Upper lobe of left lung (tissue), 6 donors: ENCODE measurements around the gene FKBP5. TPM values are rescaled to one million over a fixed set of nuclear protein-coding genes. Genes with fewer than 3 reads are reported as not detected.

ENCODE experiments used
- ATAC-seq, 2 donors: fragments of 200-7000 bp; cut with Tn5 transposase; one replicate each; pipeline ENCODE4 v1.9.1; 2022; ENCODE audit warnings: mild to moderate bottlenecking in 2 of 2, moderate library complexity in 2 of 2; ENCODE audit not compliant: low FRiP score in 2 of 2
- DNase-seq, 2 donors: peaks; one replicate each; pipeline ENCODE4 v3.0.0-alpha.2; 2019 to 2020
- H3K27ac ChIP-seq, 4 donors: fragments of 200-600 bp; sonication (generic); one replicate each; pipeline ENCODE4 v1.5.1; 2016 to 2019
- H3K27me3 ChIP-seq, 4 donors: fragments of 200-600 bp; sonication (generic); one replicate each; pipeline ENCODE4 v1.5.1; 2017 to 2019
- H3K36me3 ChIP-seq, 4 donors: fragments of 200-600 bp; sonication (generic); one replicate each; pipeline ENCODE4 v1.5.1; 2016 to 2019
- H3K4me1 ChIP-seq, 4 donors: fragments of 200-600 bp; sonication (generic); one replicate each; pipeline ENCODE4 v1.5.1; 2018 to 2019
- H3K4me3 ChIP-seq, 4 donors: fragments of 200-600 bp; sonication (generic); one replicate each; pipeline ENCODE4 v1.5.1; 2017 to 2019; ENCODE audit warnings: mild to moderate bottlenecking in 2 of 4, moderate library complexity in 1 of 4
- H3K9me3 ChIP-seq, 4 donors: fragments of 200-600 bp; sonication (generic); one replicate each; pipeline ENCODE4 v1.5.1; 2018 to 2019
- CTCF ChIP-seq, 6 experiments: fragments of 450-650 bp in 4 of 6; fragments of 200-600 bp in 2 of 6; sonication (generic) in 2 of 6; IDR thresholded peaks; one replicate each; pipeline ENCODE4 v1.5.1; 2016 to 2019; ENCODE audit warnings: antibody characterized with exemption in 6 of 6
- EP300 ChIP-seq, 4 donors: sonication (generic); formaldehyde crosslinking; IDR thresholded peaks; one replicate each; pipeline ENCODE4 v1.5.1; 2017; ENCODE audit warnings: antibody characterized with exemption in 4 of 4, control low read depth in 2 of 4
- POLR2A ChIP-seq, 4 donors: fragments of 450-650 bp; IDR thresholded peaks; one replicate each; pipeline ENCODE4 v1.5.1; 2016 to 2017; ENCODE audit warnings: antibody characterized with exemption in 4 of 4, mild to moderate bottlenecking in 2 of 4
- POLR2AphosphoS5 ChIP-seq, 2 donors: sonication (generic); formaldehyde crosslinking; IDR thresholded peaks; one replicate each; pipeline ENCODE4 v1.5.1; 2017; ENCODE audit warnings: antibody characterized with exemption in 2 of 2
- WGBS, 2 donors: methylation state at CpG; one replicate each; pipeline ENCODE4 v1.1.5; 2017 to 2018; 5-methylcytosine and 5-hydroxymethylcytosine counted together
- small RNA-seq, 4 donors: library from RNA; depleted of rRNA; stranded (forward); fragments of <200 nt; gene quantifications; one replicate each; pipeline ENCODE3, GENCODE V24; 2016
- total RNA-seq, 6 donors: library from RNA; depleted of rRNA in 4 of 6; stranded (reverse); fragments of >200 nt in 4 of 6; gene quantifications; one replicate each; pipeline versions ENCODE4 v1.1.0 to v1.2.1, GENCODE V29; 2016 to 2021
- donor health status: DM: no; HTN: no; CAD: no; lungs with moderate emphysema.
- donor health status: DM: no; HTN: yes; CAD: no; lungs with severe emphysema.

FKBP5 gene
- total RNA-seq, 6 donors from 2014 or later, result 112 to 203 (median 143) TPM

DNA sequence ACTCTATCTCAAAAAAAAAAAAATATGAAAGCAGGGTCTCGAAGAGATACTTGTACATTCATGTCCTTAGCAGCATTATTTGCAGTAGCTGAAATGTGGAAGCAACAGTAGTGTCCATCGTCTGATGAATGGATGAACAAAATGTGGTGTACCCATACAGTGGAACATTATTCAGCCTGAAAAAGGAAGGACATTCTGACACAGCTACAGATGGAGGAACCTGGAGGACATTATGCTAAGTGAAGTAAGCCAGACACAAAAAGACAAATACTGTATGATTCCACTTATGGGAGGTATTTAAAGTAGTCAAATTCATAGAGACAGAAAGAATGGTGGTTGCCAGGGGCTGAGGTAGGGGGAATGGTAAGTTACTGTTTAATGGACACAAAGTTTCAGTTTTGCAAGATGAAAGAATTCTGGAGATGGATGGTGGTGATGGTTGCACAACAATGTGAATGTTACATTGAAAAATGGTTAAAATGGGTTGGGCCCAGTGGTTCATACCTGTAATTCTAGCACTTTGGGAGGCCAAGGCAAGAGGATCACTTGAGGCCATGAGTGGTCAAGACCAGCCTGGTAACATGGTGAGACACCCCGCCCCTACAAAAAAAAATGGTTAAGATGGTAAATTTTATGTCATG is 164.2 kb downstream of the FKBP5 start:
- H3K9me3 ChIP-seq, result no peaks in the 10 kb centered on the region
- no peak overlapping the region for H3K4me3 ChIP-seq
- ATAC-seq, result no peak
- no peak for DNase-seq
- TF ChIP-seq EP300 (IDR thresholded peaks at IDR 0.05), result no peak
- no peak for TF ChIP-seq CTCF (IDR thresholded peaks at IDR 0.05)
- no peak for TF ChIP-seq POLR2AphosphoS5 (IDR thresholded peaks at IDR 0.05)
- TF ChIP-seq POLR2A (IDR thresholded peaks at IDR 0.05), result no peak
- WGBS, 2 donors, result 82 to 94% methylated on average over 3 of the region's 3 CpGs
- H3K4me1 ChIP-seq, result peaks cover 0 to 12% (median 9%) of the 10 kb centered on the region in 4 donors
- no peak overlapping the region for H3K27ac ChIP-seq
- H3K36me3 ChIP-seq, result no peaks in the 10 kb centered on the region
- H3K27me3 ChIP-seq, result no peaks in the 10 kb centered on the region

Small RNA genes lying within 50 kb of the gene (small RNA-seq; reads per million reads assigned to genes)
- 0 to 0.55 (median 0) reads per million in 4 donors for gene MIR5690
- gene RF00561, result 0 reads per million in 4 donors

Other genes with a start within 250 kb of the FKBP5 start
- gene FANCE, start 236.6 kb downstream of the FKBP5 start, total RNA-seq, result 10 to 100 TPM in 3 of 6 donors, 1 to 10 TPM in 3; 6.1 to 13.3 (median 9.3) TPM
- gene RPL10A, start 220.5 kb downstream of the FKBP5 start, total RNA-seq, result 1,000 to 10,000 TPM in 2 of 6 donors, 100 to 1,000 TPM in 4; 474 to 1,092 (median 918) TPM
- gene TEAD3, start 191.8 kb downstream of the FKBP5 start, total RNA-seq, result 10 to 100 TPM; 19.0 to 28.2 (median 21.2) TPM
- not detected for gene TULP1, start 176.0 kb downstream of the FKBP5 start, total RNA-seq
- 1 to 10 TPM in 1 of 6 donors, under 1 TPM in 4, not detected in 1; 0.46 to 6.3 (median 0.74) TPM for gene ARMC12, start 48.1 kb upstream of the FKBP5 start, total RNA-seq
- not detected for gene CLPSL2, start 87.7 kb upstream of the FKBP5 start, total RNA-seq
- gene CLPSL1, start 92.1 kb upstream of the FKBP5 start, total RNA-seq, result not detected
- 1 to 10 TPM in 2 of 6 donors, not detected in 4; 3.2 to 8.0 TPM for gene CLPS, start 108.4 kb upstream of the FKBP5 start, total RNA-seq
- not detected for gene LHFPL5, start 116.4 kb upstream of the FKBP5 start, total RNA-seq
- 10 to 100 TPM; 24.5 to 68.5 (median 42.7) TPM for gene SRPK1, start 232.2 kb upstream of the FKBP5 start, total RNA-seq